DOHH2 (cell line): Measurements from ENCODE around the gene WWOX.

Experiments used
- CTCF ChIP-seq: fragments of 200-600 bp; sonication (generic); IDR thresholded peaks from one replicate; pipeline ENCODE4 v1.5.1; 2014; ENCODE audit warnings: antibody characterized with exemption, mild to moderate bottlenecking, low read depth, low read length; ENCODE audit not compliant: poor library complexity, severe bottlenecking
- EZH2phosphoT487 ChIP-seq: fragments of 200-600 bp; sonication (generic); IDR thresholded peaks from 2 replicates; pipeline ENCODE4 v1.6.1; 2017; ENCODE audit warnings: borderline replicate concordance, mild to moderate bottlenecking, antibody characterized with exemption, low read length, moderate library complexity, mixed read lengths

- TF ChIP-seq CTCF (no peak), EZH2phosphoT487 (no peak)
These were observed 1084.1 kb downstream of the WWOX start for GRCh38 chr16:79183571-79183970.
